Activated T-cell treated with anti-CD3 and anti-CD28 coated beads for 24 hours (primary cell): ENCODE results near the gene LARP6.
"Not testable (repeated sequence)": the region's sequence is repeated elsewhere in the genome, so short reads cannot be mapped to it uniquely, and the experiment has no call there.

ENCODE experiments used
- DNase-seq: peaks from one replicate; pipeline ENCODE4 v3.0.0-alpha.2; 2020; ENCODE audit warnings: low read depth

The LARP6 gene

GRCh38 chr15:70858614-70859321 is 4.8 kb upstream of the LARP6 start:
- DNase-seq = not testable (repeated sequence)

GRCh38 chr15:70857562-70858285 is 3.8 kb upstream of the LARP6 start:
- no peak for DNase-seq

- no peak for DNase-seq
Observed at GRCh38 chr15:70856884-70857561, 3.1 kb upstream of the LARP6 start.

- DNase-seq = no peak
Observed at GRCh38 chr15:70856177-70856883, 2.4 kb upstream of the LARP6 start.

- DNase-seq = no peak
Observed at GRCh38 chr15:70855764-70856163, 1.8 kb upstream of the LARP6 start.

- DNase-seq = no peak
Observed at GRCh38 chr15:70854666-70854976, 664 bp upstream of the LARP6 start.

- DNase-seq = no peak
Observed at GRCh38 chr15:70853318-70853972, 512 bp downstream of the LARP6 start.

- no peak for DNase-seq
Observed at GRCh38 chr15:70852501-70853317, 1.2 kb downstream of the LARP6 start.

- DNase-seq = no peak
Observed at GRCh38 chr15:70851889-70852288, 2.1 kb downstream of the LARP6 start.

GRCh38 chr15:70845602-70846360 is 8.2 kb downstream of the LARP6 start:
- no peak for DNase-seq

GRCh38 chr15:70837476-70837875 is 16.5 kb downstream of the LARP6 start:
- no peak for DNase-seq

GRCh38 chr15:70835841-70836240 is 18.1 kb downstream of the LARP6 start:
- no peak for DNase-seq

GRCh38 chr15:70835415-70835814 is 18.5 kb downstream of the LARP6 start:
- no peak for DNase-seq

GRCh38 chr15:70834999-70835398 is 19.0 kb downstream of the LARP6 start:
- no peak for DNase-seq

GRCh38 chr15:70833861-70834765 is 19.8 kb downstream of the LARP6 start:
- no peak for DNase-seq

- DNase-seq = no peak
Observed at GRCh38 chr15:70833422-70833821, 20.5 kb downstream of the LARP6 start.

- no peak for DNase-seq
Observed at GRCh38 chr15:70832176-70832575, 21.8 kb downstream of the LARP6 start.

GRCh38 chr15:70831094-70831911 is 22.7 kb downstream of the LARP6 start:
- DNase-seq = no peak

GRCh38 chr15:70830615-70831014 is 23.3 kb downstream of the LARP6 start:
- DNase-seq = no peak
